Measurements from ENCODE around the gene NUDT22.

NUDT22 gene

GRCh38 chr11:64259533-64260067, 33.5 kb downstream of the NUDT22 start:
- no peak for DNase-seq

- DNase-seq, result no peak
Measured at GRCh38 chr11:64260147-64260708, 34.2 kb downstream of the NUDT22 start.

GRCh38 chr11:64261556-64262080, 35.5 kb downstream of the NUDT22 start:
- DNase-seq, result no peak

- DNase-seq, result no peak
Measured at GRCh38 chr11:64262271-64263002, 36.4 kb downstream of the NUDT22 start.

- DNase-seq, result no peak
Measured at GRCh38 chr11:64263021-64263946, 37.2 kb downstream of the NUDT22 start.

GRCh38 chr11:64263947-64264317, 37.9 kb downstream of the NUDT22 start:
- no peak for DNase-seq

GRCh38 chr11:64264371-64264852, 38.3 kb downstream of the NUDT22 start:
- no peak for DNase-seq

GRCh38 chr11:64265176-64266160, 39.4 kb downstream of the NUDT22 start:
- no peak for DNase-seq

- DNase-seq, result no peak
Measured at GRCh38 chr11:64266339-64266738, 40.3 kb downstream of the NUDT22 start.

GRCh38 chr11:64267207-64267945, 41.3 kb downstream of the NUDT22 start:
- no peak for DNase-seq

GRCh38 chr11:64268025-64268892, 42.2 kb downstream of the NUDT22 start:
- DNase-seq, result peak; percentile 50

- no peak for DNase-seq
Measured at GRCh38 chr11:64268893-64269539, 42.9 kb downstream of the NUDT22 start.

GRCh38 chr11:64269540-64270220, 43.6 kb downstream of the NUDT22 start:
- peak; percentile 94 for DNase-seq

- no peak for DNase-seq
Measured at GRCh38 chr11:64275031-64275800, 49.1 kb downstream of the NUDT22 start.

- no peak for DNase-seq
Measured at GRCh38 chr11:64275841-64276240, 49.8 kb downstream of the NUDT22 start.

GRCh38 chr11:64276653-64277431, 50.8 kb downstream of the NUDT22 start:
- no peak for DNase-seq

GRCh38 chr11:64278576-64279190, 52.6 kb downstream of the NUDT22 start:
- DNase-seq, result no peak

Data from NCI-H2029 treated with DMSO at 0.1 percent for 48 hours (cell line).